ENCODE data around the gene UGT1A9.
"Not testable (repeated sequence)": the region's sequence is repeated elsewhere in the genome, so short reads cannot be mapped to it uniquely, and the experiment has no call there.

The UGT1A9 gene

GRCh38 chr2:233713262-233713615, 41.5 kb downstream of the UGT1A9 start:
- no peak for DNase-seq

GRCh38 chr2:233714121-233714520, 42.4 kb downstream of the UGT1A9 start:
- no peak for DNase-seq

- DNase-seq, result no peak
These were observed 46.9 kb downstream of the UGT1A9 start, which contains the start of gene UGT1A4 for GRCh38 chr2:233718552-233718951. TSS of gene UGT1A4 (plus strand) at chr2:233718736. CDS start at chr2:233718821, 85 bp downstream.

- DNase-seq, result no peak
These were observed 57.1 kb downstream of the UGT1A9 start, which contains the start of gene UGT1A3 for GRCh38 chr2:233728723-233729301. TSS of gene UGT1A3 (plus strand) at chr2:233729042. CDS start at chr2:233729127, 85 bp downstream.

GRCh38 chr2:233736868-233737653, 65.4 kb downstream of the UGT1A9 start:
- DNase-seq, result not testable (repeated sequence)

GRCh38 chr2:233740870-233741269, 69.2 kb downstream of the UGT1A9 start:
- DNase-seq, result no peak

- no peak for DNase-seq
These were observed 72.0 kb downstream of the UGT1A9 start for GRCh38 chr2:233743464-233744259.

- no peak for DNase-seq
These were observed 73.5 kb downstream of the UGT1A9 start for GRCh38 chr2:233745073-233745755.

- DNase-seq, result not testable (repeated sequence)
These were observed 74.1 kb downstream of the UGT1A9 start for GRCh38 chr2:233745838-233746237.

GRCh38 chr2:233746475-233747282, 75.0 kb downstream of the UGT1A9 start:
- DNase-seq, result no peak

GRCh38 chr2:233747283-233747544, 75.5 kb downstream of the UGT1A9 start:
- DNase-seq, result no peak

- DNase-seq, result not testable (repeated sequence)
These were observed 79.0 kb downstream of the UGT1A9 start for GRCh38 chr2:233750689-233751088.

GRCh38 chr2:233751212-233752009, 79.7 kb downstream of the UGT1A9 start:
- DNase-seq, result not testable (repeated sequence)

- DNase-seq, result no peak
These were observed 83.3 kb downstream of the UGT1A9 start for GRCh38 chr2:233754872-233755611.

GRCh38 chr2:233756429-233757081, 84.9 kb downstream of the UGT1A9 start:
- no peak for DNase-seq

- DNase-seq, result no peak
These were observed 86.4 kb downstream of the UGT1A9 start for GRCh38 chr2:233758141-233758540.

GRCh38 chr2:233758849-233759248, 87.2 kb downstream of the UGT1A9 start:
- DNase-seq, result no peak

- no peak for DNase-seq
These were observed 88.3 kb downstream of the UGT1A9 start, which contains the start of gene UGT1A1 for GRCh38 chr2:233760043-233760442. TSS of gene UGT1A1 (plus strand) at chr2:233760270. CDS start at chr2:233760288, 18 bp downstream.

- DNase-seq, result no peak
These were observed 89.5 kb downstream of the UGT1A9 start for GRCh38 chr2:233761040-233761769.
